GM12878 (cell line): ENCODE measurements around the gene PNMA5. TPM values are rescaled to one million over a fixed set of nuclear protein-coding genes. Genes with fewer than 3 reads are reported as not detected.

ENCODE experiments used
- ATAC-seq: fragments of 200-7000 bp; cut with Tn5 transposase; 3 replicates; pipeline ENCODE4 v1.9.1; 2020; ENCODE audit warnings: mild to moderate bottlenecking, moderate library complexity
- Bru-seq: library from RNA; stranded (reverse); fragments of 400-500 nt; gene quantifications from one replicate; lab custom pipeline; 2021; lab: Mats Ljungman, UMichigan
- BruChase-seq, 2 experiments: library from RNA; stranded (reverse); fragments of 400-500 nt; gene quantifications; one replicate each; lab custom pipeline; 2021; lab: Mats Ljungman, UMichigan
- BruUV-seq: library from RNA; stranded (reverse); fragments of 400-500 nt; replicated peaks from 2 replicates; lab custom pipeline; 2021; lab: Mats Ljungman, UMichigan
- CTCF ChIA-PET: fragments of 300-600 bp; sonication (Branson Sonifier 250); formaldehyde crosslinking; extraction: SDS; loops from one replicate; lab custom pipeline; 2021; ENCODE audit warnings: inconsistent platforms; lab: Yijun Ruan, JAX
- POLR2A ChIA-PET: fragments of 350-600 bp; formaldehyde crosslinking; extraction: SDS; loops from one replicate; lab custom pipeline; 2021; ENCODE audit warnings: inconsistent platforms; lab: Charles Lee
- RAD21 ChIA-PET: fragments of 300-600 bp; sonication (Branson Sonifier 250); formaldehyde crosslinking; loops from one replicate; lab custom pipeline; 2023; ENCODE audit warnings: antibody characterized with exemption; ENCODE audit not compliant: unreplicated experiment; lab: Charles Lee
- SMC1A ChIA-PET: fragments of 300-600 bp; sonication (Branson Sonifier 250); formaldehyde crosslinking; loops from one replicate; lab custom pipeline; 2023; ENCODE audit not compliant: unreplicated experiment, uncharacterized antibody; lab: Charles Lee
- DNase-seq: peaks from one replicate; pipeline ENCODE4 v3.0.0-alpha.2; 2011; ENCODE audit warnings: low read depth, low spot score
- FAIRE-seq: peaks from 3 replicates; lab custom pipeline; 2011; peaks lifted over from hg19 to GRCh38; lab: Jason Lieb, UNC
- H2AFZ ChIP-seq: 2 replicates; pipeline ENCODE4 v1.6.0; 2011; ENCODE audit warnings: low read depth, low read length, control low read depth; ENCODE audit not compliant: control insufficient read depth
- H3K27ac ChIP-seq: 2 replicates; pipeline ENCODE4 v1.5.1; 2011; ENCODE audit warnings: control low read depth; ENCODE audit not compliant: control insufficient read depth, insufficient read depth
- H3K27me3 ChIP-seq, 2 experiments: replicated peaks in 1 of 2; 2 replicates each; pipeline versions ENCODE4 v1.6.0 to v1.6.1; 2011; ENCODE audit warnings: low read length in 1 of 2; ENCODE audit not compliant: control insufficient read depth in 2 of 2, insufficient read depth in 2 of 2
- H3K36me3 ChIP-seq, 2 experiments: 2 replicates each; pipeline ENCODE4 v1.5.1; 2011; ENCODE audit warnings: low read length in 1 of 2; ENCODE audit not compliant: control insufficient read depth in 2 of 2, insufficient read depth in 2 of 2
- H3K4me1 ChIP-seq: 2 replicates; pipeline ENCODE4 v1.6.1; 2011; ENCODE audit warnings: mild to moderate bottlenecking, low read length, moderate library complexity, mixed read lengths; ENCODE audit not compliant: control insufficient read depth, insufficient read depth
- H3K4me2 ChIP-seq: 2 replicates; pipeline ENCODE4 v1.6.0; 2011; ENCODE audit warnings: control low read depth; ENCODE audit not compliant: control insufficient read depth, insufficient read depth
- H3K4me3 ChIP-seq: fragments of 200-600 bp; sonication (generic); 2 replicates; pipeline ENCODE4 v1.5.1; 2016
- H3K79me2 ChIP-seq: 2 replicates; pipeline ENCODE4 v1.6.0; 2011; ENCODE audit warnings: low read length; ENCODE audit not compliant: control insufficient read depth, insufficient read depth
- H3K9ac ChIP-seq: 2 replicates; pipeline ENCODE4 v1.8.0; 2011; ENCODE audit warnings: low read length, control low read depth, mixed read lengths; ENCODE audit not compliant: control insufficient read depth, insufficient read depth
- H3K9me3 ChIP-seq: replicated peaks from 3 replicates; pipeline ENCODE4 v1.5.1; 2011; ENCODE audit warnings: mild to moderate bottlenecking, low read length; ENCODE audit not compliant: control insufficient read depth, insufficient read depth
- H4K20me1 ChIP-seq: 2 replicates; pipeline ENCODE4 v1.6.0; 2011; ENCODE audit not compliant: control insufficient read depth, insufficient read depth
- CUX1 ChIP-seq: IDR thresholded peaks from 2 replicates; pipeline ENCODE4 v1.6.1; 2012; ENCODE audit warnings: improper control_type of control experiment, low read depth, low read length; ENCODE audit not compliant: insufficient replicate concordance
- MEF2B ChIP-seq: fragments of 450-650 bp; IDR thresholded peaks from 2 replicates; pipeline ENCODE4 v1.6.1; 2018; ENCODE audit warnings: mild to moderate bottlenecking, moderate library complexity; ENCODE audit not compliant: partially characterized antibody, poor library complexity, severe bottlenecking
- NFXL1 ChIP-seq: fragments of 450-650 bp; IDR thresholded peaks from 2 replicates; pipeline ENCODE4 v1.6.1; 2017; ENCODE audit warnings: antibody characterized with exemption, mild to moderate bottlenecking, borderline replicate concordance
- TCF3 ChIP-seq: IDR thresholded peaks from 2 replicates; pipeline ENCODE4 v1.6.1; 2012; ENCODE audit warnings: low read depth, mild to moderate bottlenecking, low read length, borderline replicate concordance; ENCODE audit not compliant: insufficient read depth
- WGBS: methylation state at CpG from one replicate; pipeline ENCODE4 v1.1.6; 2016; ENCODE audit warnings: low lambda C conversion rate; ENCODE audit not compliant: insufficient replicate concordance, insufficient coverage; ENCODE audit errors: missing lambda C conversion rate; 5-methylcytosine and 5-hydroxymethylcytosine counted together
- in situ Hi-C: fragments of 300-500 bp; cut with MboI; formaldehyde crosslinking; loops from 9 replicates; pipeline ENCODE4 v1.14.3; 2018; ENCODE audit warnings: mixed read lengths
- intact Hi-C: fragments of 100-400 bp; cut with micrococcal nuclease; formaldehyde crosslinking; loops from one replicate; pipeline ENCODE4 v1.14.2; 2022; ENCODE audit not compliant: unreplicated experiment
- long read RNA-seq, 2 experiments: library from polyadenylated mRNA; unstranded; transcript quantifications; one replicate each; pipeline ENCODE4 v2.0.0, GENCODE V29; 2019 to 2020
- polyA minus RNA-seq, 3 experiments: library from RNA; depleted of rRNA, polyadenylated mRNA; stranded (reverse); fragments of >200 nt; gene quantifications; 2 replicates each; pipeline ENCODE4 v1.2.3, GENCODE V29; 2011
- polyA plus RNA-seq, 11 experiments: library from polyadenylated mRNA; depleted of rRNA in 4 of 11; unstranded in 6 of 11; stranded (reverse) in 5 of 11; fragments of >200 nt; fragmentation: Nextera tagmentation in 4 of 11; fragmentation: Illumina TruSeq in 1 of 11; extraction: Ambion mirVana in 4 of 11; extraction: Trizol in 1 of 11; gene quantifications; 1 replicate in 1 of 11; 2 replicates in 10 of 11; pipeline versions ENCODE4 v1.2.1 to v1.2.3, GENCODE V29; 2011 to 2016; ENCODE audit warnings: inconsistent platforms in 2 of 11, missing spikeins in 2 of 11, low read depth in 1 of 11
- total RNA-seq, 4 experiments: library from RNA; depleted of rRNA in 3 of 4; stranded (reverse); fragments of >200 nt in 3 of 4; fragmentation: Illumina TruSeq in 1 of 4; extraction: Trizol in 1 of 4; gene quantifications; 2 replicates each; pipeline versions ENCODE4 v1.2.1 to v1.2.3, GENCODE V29; 2013 to 2021

The PNMA5 gene
- total RNA-seq (2013; cell fraction: nucleolus; rRNA removed), result not detected in 2 replicates
- total RNA-seq (2014; rRNA removed) (not detected in 2 replicates), total RNA-seq (2014; rRNA removed; fragmentation: Illumina TruSeq; extraction: Trizol) (not detected in 2 replicates), total RNA-seq (2021) (not detected in 2 replicates), polyA plus RNA-seq (2011; rRNA removed) (not detected in 2 replicates), polyA plus RNA-seq (2014; fragmentation: Illumina TruSeq; extraction: Trizol) (0.03 TPM in 1 of 2 replicates, not detected in the other), polyA plus RNA-seq (2014; fragmentation: Nextera tagmentation; extraction: Ambion mirVana) (not detected), polyA plus RNA-seq (2014; rRNA removed) (not detected in 2 replicates), polyA plus RNA-seq (2016; fragmentation: Nextera tagmentation; extraction: Ambion mirVana) (not detected), polyA minus RNA-seq (2011; rRNA and poly(A)+ RNA removed) (not detected in 2 replicates), Bru-seq, nascent RNA (percentile 11 among the genes with signal in this experiment), BruChase-seq, experiment 1, labeled RNA remaining after a 6-hour chase (not detected), BruChase-seq, experiment 2, labeled RNA remaining after a 2-hour chase (not detected)
- not detected for polyA plus RNA-seq (2011; ENCODE audit: low read depth)
- polyA plus RNA-seq (2011; cell fraction: cytosol; rRNA removed), result not detected in 2 replicates
- not detected in 2 replicates for polyA plus RNA-seq (2011; cell fraction: nucleus; rRNA removed)
- polyA plus RNA-seq (2012), result not detected in 2 replicates
- not detected in 2 replicates for polyA minus RNA-seq (2011; cell fraction: cytosol; rRNA and poly(A)+ RNA removed)
- polyA minus RNA-seq (2011; cell fraction: nucleus; rRNA and poly(A)+ RNA removed), result not detected in 2 replicates
- long read RNA-seq, experiment 1, result 0 reads
- long read RNA-seq, experiment 2, result 0 reads

GRCh38 chrX:152993933-152994332 is at the start of gene PNMA5:
Gene PNMA5 (minus strand): TSS chrX:152994116. CDS start chrX:152991598, 2,518 bp downstream.
- WGBS, result 82% methylated on average over 30 of the region's 31 CpGs
- SMC1A ChIA-PET, result no interaction called here

More at GRCh38 chrX:152993933-152994332, at the start of gene PNMA5:
- ChIA-PET CTCF (interaction anchor here (0.6 kb wide), 1 partner anchor 614 kb away, joined by 3 read pairs; no protein-coding TSS in a partner anchor), RAD21 (no interaction called here), POLR2A (no interaction called here)
- Histone ChIP-seq H3K27ac (no peak within 1 kb of the TSS), H3K4me2 (no peak within 1 kb of the TSS), H3K4me1 (peaks cover 4% of the 10 kb centered on the region), H3K36me3 (no peaks in the 10 kb centered on the region), H4K20me1 (no peaks in the 10 kb centered on the region), H3K9me3 (no peaks in the 10 kb centered on the region; the same call in 2 of the 3 replicates), H3K9ac (no peak within 1 kb of the TSS), H3K4me3 (no peak within 1 kb of the TSS), H2AFZ (no peak within 1 kb of the TSS), H3K27me3 (no peaks in the 10 kb centered on the region), H3K79me2 (no peaks in the 10 kb centered on the region)
- TF ChIP-seq MEF2B, result no peak
- TF ChIP-seq TCF3, result 0 out of 2 replicates have a peak, but pooled peaks have one; percentile 24
- TF ChIP-seq NFXL1, result no peak
- TF ChIP-seq CUX1, result no peak
- FAIRE-seq (no peak), DNase-seq (no peak), ATAC-seq (no peak)
- BruUV-seq, result no TSS peak
- in situ Hi-C loops (no loop called here), intact Hi-C loops (no loop called here)
